ENCODE results near the gene NR4A1.

NR4A1 gene

DNA sequence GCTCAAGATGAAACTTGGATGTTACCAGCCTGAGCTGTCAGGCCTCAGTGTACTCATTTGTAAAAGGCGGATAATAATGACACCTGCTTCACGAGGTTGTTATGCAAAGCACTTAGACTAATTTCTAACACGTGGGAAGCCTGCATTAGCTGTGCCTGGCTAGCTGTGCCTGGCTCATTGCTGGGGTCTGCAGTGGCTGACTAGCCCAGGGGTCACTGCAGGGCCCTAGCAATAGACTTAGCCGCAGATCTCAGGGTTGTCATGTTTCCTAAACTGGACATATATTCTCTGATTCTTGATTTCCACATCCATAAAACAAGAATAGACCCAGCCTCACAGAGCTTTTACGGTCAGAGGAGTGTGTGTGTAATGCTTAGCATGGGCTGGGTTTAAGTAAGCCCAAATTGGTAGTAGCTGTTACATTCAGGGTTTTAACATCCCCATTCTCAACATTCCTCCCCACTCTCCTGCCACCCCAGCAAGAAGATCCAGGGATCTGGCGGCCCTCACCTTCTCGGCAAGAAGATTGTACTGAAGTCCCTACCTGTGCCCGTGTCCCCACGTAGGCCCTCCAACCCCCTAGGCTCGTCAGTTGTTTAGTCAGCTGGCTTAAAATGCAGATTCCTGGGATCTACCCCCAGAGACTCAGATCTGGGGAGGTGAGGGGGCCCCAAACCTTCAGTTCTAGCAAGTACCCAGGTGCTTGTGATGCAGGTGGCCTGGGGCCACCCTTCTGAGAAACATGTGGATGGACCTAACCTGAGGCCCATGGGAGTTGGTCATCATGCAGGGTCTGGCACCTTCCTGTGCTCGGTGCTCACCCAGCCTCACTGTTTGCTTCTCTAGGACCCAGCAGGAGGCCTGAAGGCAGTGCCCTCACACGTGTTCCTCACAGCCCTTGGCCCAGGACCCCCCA, 8.6 kb downstream of the NR4A1 start:
- H3K27me3 ChIP-seq (ENCODE audit: low read length) = no peaks in the 10 kb centered on the region
- H3K4me3 ChIP-seq (ENCODE audit: insufficient read depth, low read length, poor library complexity, severe bottlenecking) = no peak overlapping the region
- H3K36me3 ChIP-seq (ENCODE audit: low read length) = no peaks in the 10 kb centered on the region
- no peaks in the 10 kb centered on the region for H3K9me3 ChIP-seq (ENCODE audit: insufficient read depth, low read length)
- H4K20me1 ChIP-seq (ENCODE audit: low read depth, low read length) = no peaks in the 10 kb centered on the region
- no peak overlapping the region for H3K4me2 ChIP-seq (ENCODE audit: low read depth, low read length, poor library complexity, severe bottlenecking)
- TF ChIP-seq EZH2phosphoT487 (conservative IDR thresholded peaks at IDR 0.05; ENCODE audit: low read length) = no peak
- TF ChIP-seq, protein P1, sequence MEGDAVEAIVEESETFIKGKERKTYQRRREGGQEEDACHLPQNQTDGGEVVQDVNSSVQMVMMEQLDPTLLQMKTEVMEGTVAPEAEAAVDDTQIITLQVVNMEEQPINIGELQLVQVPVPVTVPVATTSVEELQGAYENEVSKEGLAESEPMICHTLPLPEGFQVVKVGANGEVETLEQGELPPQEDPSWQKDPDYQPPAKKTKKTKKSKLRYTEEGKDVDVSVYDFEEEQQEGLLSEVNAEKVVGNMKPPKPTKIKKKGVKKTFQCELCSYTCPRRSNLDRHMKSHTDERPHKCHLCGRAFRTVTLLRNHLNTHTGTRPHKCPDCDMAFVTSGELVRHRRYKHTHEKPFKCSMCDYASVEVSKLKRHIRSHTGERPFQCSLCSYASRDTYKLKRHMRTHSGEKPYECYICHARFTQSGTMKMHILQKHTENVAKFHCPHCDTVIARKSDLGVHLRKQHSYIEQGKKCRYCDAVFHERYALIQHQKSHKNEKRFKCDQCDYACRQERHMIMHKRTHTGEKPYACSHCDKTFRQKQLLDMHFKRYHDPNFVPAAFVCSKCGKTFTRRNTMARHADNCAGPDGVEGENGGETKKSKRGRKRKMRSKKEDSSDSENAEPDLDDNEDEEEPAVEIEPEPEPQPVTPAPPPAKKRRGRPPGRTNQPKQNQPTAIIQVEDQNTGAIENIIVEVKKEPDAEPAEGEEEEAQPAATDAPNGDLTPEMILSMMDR (IDR thresholded peaks at IDR 0.05; ENCODE audit: insufficient read depth, low read length, poor library complexity, severe bottlenecking) = no peak
- H3F3A ChIP-seq (ENCODE audit: insufficient read depth) = no peaks in the 10 kb centered on the region
- no peak overlapping the region for H2AFZ ChIP-seq (ENCODE audit: low read depth, low read length, severe bottlenecking)
- no peak overlapping the region for H3K27ac ChIP-seq (ENCODE audit: low read depth, low read length)
- H3K9ac ChIP-seq (ENCODE audit: low read length) = no peak overlapping the region
- H3K79me2 ChIP-seq (ENCODE audit: insufficient read depth, low read length) = no peaks in the 10 kb centered on the region
- no peaks in the 10 kb centered on the region for H3K9me2 ChIP-seq (replicated peaks; ENCODE audit: insufficient read depth, low read length)

DNA sequence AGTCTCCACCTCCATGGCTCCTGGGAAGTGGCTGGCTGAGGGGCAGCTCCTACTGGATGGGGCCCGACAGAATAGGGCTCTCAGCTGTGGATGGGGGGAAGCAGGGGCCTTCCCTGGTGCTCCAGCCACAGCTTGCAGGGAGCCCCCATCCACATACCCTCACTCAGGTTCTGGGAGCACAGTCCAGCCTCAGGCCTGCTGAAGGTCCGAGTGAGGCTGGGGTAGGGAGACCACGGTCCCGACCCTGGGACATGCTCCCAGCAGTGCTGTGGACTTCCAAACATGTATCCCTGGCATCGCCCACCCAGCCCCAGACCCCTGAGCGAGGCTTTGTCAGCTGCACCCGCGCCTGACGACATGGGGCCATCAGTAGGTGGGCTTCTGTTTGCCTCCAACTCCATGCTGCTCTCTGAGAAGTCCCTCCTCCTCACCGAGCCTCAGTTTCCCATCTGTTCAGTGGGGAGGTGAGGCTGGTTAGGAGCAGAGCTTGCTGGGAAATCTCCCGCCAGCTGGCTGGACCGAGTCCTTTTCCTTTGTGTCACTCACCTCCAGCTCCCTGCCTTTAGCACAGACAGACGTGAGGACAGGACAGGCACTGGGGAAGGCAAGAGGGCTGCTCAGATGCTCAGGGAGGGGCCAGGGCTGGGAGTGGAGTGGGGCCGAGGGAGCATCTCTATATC, 9.4 kb downstream of the NR4A1 start:
- H3K9me2 ChIP-seq (replicated peaks; ENCODE audit: insufficient read depth, low read length) = no peaks in the 10 kb centered on the region
- no peaks in the 10 kb centered on the region for H4K20me1 ChIP-seq (ENCODE audit: low read depth, low read length)
- H3F3A ChIP-seq (ENCODE audit: insufficient read depth) = no peaks in the 10 kb centered on the region
- no peak overlapping the region for H3K9ac ChIP-seq (ENCODE audit: low read length)
- H2AFZ ChIP-seq (ENCODE audit: low read depth, low read length, severe bottlenecking) = no peak overlapping the region
- TF ChIP-seq EZH2phosphoT487 (conservative IDR thresholded peaks at IDR 0.05; ENCODE audit: low read length) = no peak
- TF ChIP-seq, protein P1 (IDR thresholded peaks at IDR 0.05; ENCODE audit: insufficient read depth, low read length, poor library complexity, severe bottlenecking) = no peak
- H3K4me3 ChIP-seq (ENCODE audit: insufficient read depth, low read length, poor library complexity, severe bottlenecking) = no peak overlapping the region
- no peaks in the 10 kb centered on the region for H3K27me3 ChIP-seq (ENCODE audit: low read length)
- no peak overlapping the region for H3K27ac ChIP-seq (ENCODE audit: low read depth, low read length)
- H3K4me2 ChIP-seq (ENCODE audit: low read depth, low read length, poor library complexity, severe bottlenecking) = no peak overlapping the region
- H3K36me3 ChIP-seq (ENCODE audit: low read length) = no peaks in the 10 kb centered on the region
- no peaks in the 10 kb centered on the region for H3K9me3 ChIP-seq (ENCODE audit: insufficient read depth, low read length)
- no peaks in the 10 kb centered on the region for H3K79me2 ChIP-seq (ENCODE audit: insufficient read depth, low read length)

DNA sequence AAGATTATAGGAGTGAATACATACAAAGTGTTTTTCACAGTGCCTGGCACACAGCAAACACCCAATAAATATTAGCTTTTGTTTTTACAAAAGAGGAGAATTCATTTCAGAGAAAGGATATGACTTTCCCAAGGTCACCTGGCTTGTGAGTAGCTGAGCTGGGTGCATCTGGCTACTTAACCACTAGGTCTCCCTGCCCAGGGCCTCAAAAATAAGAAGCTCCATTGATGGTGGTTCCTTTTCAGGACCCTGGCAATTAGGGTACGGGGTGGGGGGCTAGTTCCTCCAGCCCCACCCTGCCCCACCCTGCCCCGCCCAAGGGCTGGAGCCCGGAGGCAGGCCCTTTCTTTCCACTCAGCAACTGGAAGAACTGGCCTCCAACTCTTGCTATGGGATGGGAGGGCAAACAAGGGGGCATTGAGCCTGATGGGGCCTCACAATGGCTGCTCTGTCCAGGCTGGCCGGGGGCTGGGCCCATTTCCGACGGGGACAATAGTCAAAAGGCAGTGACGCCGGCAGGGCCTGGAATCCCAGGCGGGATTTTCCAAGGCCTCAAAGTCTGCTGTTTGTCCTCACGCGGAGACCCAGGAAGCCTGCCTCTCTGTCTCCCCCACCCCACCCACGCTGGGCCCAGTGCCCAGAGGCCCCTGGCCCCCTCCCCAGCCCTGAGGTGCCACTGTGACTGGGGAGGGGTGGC, 10.4 kb downstream of the NR4A1 start:
- H3K9ac ChIP-seq (ENCODE audit: low read length) = no peak overlapping the region
- H3K36me3 ChIP-seq (ENCODE audit: low read length) = no peaks in the 10 kb centered on the region
- no peak overlapping the region for H3K4me3 ChIP-seq (ENCODE audit: insufficient read depth, low read length, poor library complexity, severe bottlenecking)
- H3K79me2 ChIP-seq (ENCODE audit: insufficient read depth, low read length) = no peaks in the 10 kb centered on the region
- H3K9me3 ChIP-seq (ENCODE audit: insufficient read depth, low read length) = no peaks in the 10 kb centered on the region
- no peaks in the 10 kb centered on the region for H3F3A ChIP-seq (ENCODE audit: insufficient read depth)
- H3K9me2 ChIP-seq (replicated peaks; ENCODE audit: insufficient read depth, low read length) = no peaks in the 10 kb centered on the region
- no peak overlapping the region for H3K27ac ChIP-seq (ENCODE audit: low read depth, low read length)
- no peak overlapping the region for H2AFZ ChIP-seq (ENCODE audit: low read depth, low read length, severe bottlenecking)
- no peak for TF ChIP-seq EZH2phosphoT487 (conservative IDR thresholded peaks at IDR 0.05; ENCODE audit: low read length)
- TF ChIP-seq, protein P1 (IDR thresholded peaks at IDR 0.05; ENCODE audit: insufficient read depth, low read length, poor library complexity, severe bottlenecking) = no peak
- no peaks in the 10 kb centered on the region for H3K27me3 ChIP-seq (ENCODE audit: low read length)
- no peaks in the 10 kb centered on the region for H4K20me1 ChIP-seq (ENCODE audit: low read depth, low read length)
- no peak overlapping the region for H3K4me2 ChIP-seq (ENCODE audit: low read depth, low read length, poor library complexity, severe bottlenecking)
